ENCODE data around the gene MUTYH. TPM values are rescaled to one million over a fixed set of nuclear protein-coding genes. Genes with fewer than 3 reads are reported as not detected.

Gene MUTYH
- total RNA-seq, 2 donors from 2014 or later: 20.1 to 27.4 TPM

DNA sequence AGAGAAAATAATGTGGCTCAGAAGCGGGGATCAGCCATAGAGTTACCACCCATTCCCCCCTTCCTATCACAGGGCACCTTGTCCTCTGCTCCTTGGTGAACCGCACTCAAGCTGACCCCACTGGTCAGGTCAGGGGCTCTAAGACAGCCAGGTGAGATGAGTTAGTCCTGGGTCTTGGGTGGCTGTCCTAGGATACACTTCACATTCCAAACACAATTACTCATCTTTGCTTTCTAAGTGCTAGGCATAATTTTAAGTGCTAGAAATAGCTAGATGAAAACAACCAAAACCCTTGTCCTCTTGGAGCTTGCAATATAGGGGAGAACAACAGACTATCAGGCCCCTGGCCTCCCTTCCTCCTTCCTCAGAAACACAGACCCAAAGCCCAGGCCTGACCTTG, 7.8 kb upstream of the MUTYH start:
- Histone ChIP-seq H3K27ac (peak overlapping the region; percentile 59 to 65), H3K9me3 (no peaks in the 10 kb centered on the region), H3K4me3 (no peak overlapping the region), H3K36me3 (peaks cover 0 to 6% of the 10 kb centered on the region in 2 donors), H3K4me1 (replicated peaks) (peaks cover 3% of the 10 kb centered on the region), H3K27me3 (replicated peaks; ENCODE audit: insufficient read depth) (no peaks in the 10 kb centered on the region)
- TF ChIP-seq, protein P1, sequence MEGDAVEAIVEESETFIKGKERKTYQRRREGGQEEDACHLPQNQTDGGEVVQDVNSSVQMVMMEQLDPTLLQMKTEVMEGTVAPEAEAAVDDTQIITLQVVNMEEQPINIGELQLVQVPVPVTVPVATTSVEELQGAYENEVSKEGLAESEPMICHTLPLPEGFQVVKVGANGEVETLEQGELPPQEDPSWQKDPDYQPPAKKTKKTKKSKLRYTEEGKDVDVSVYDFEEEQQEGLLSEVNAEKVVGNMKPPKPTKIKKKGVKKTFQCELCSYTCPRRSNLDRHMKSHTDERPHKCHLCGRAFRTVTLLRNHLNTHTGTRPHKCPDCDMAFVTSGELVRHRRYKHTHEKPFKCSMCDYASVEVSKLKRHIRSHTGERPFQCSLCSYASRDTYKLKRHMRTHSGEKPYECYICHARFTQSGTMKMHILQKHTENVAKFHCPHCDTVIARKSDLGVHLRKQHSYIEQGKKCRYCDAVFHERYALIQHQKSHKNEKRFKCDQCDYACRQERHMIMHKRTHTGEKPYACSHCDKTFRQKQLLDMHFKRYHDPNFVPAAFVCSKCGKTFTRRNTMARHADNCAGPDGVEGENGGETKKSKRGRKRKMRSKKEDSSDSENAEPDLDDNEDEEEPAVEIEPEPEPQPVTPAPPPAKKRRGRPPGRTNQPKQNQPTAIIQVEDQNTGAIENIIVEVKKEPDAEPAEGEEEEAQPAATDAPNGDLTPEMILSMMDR (IDR thresholded peaks at IDR 0.05): no peak
- TF ChIP-seq POLR2AphosphoS5 (IDR thresholded peaks at IDR 0.05): no peak
- no peak for TF ChIP-seq POLR2A (IDR thresholded peaks at IDR 0.05)
- intact Hi-C loops (cut with DNase I): no loop called here
- 86% methylated on average over 2 of the region's 2 CpGs for WGBS
- DNase-seq (ENCODE audit: low spot score): no peak

GRCh38 chr1:45346473-45346872, 6.2 kb upstream of the MUTYH start:
- no peak for DNase-seq (ENCODE audit: low spot score)

DNA sequence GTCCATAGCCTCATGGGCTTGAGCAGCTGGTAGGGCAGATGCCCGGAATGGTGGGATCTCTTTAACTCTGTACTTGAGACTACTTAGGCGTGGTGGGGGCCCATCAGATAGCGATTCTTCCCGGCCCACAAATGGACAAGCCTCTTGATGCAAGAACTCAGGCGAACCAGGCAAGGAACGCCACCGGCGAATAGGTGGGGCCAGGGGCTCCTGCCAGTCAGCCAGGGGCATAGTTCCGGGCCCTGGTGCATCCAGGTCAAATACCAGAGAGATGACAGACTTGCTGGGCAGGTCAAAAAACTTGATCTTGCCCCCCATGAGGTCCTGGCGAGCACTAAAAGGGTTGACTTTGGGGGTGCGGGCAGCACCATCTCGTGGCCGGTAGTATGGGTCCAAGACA, 4.8 kb upstream of the MUTYH start:
- intact Hi-C loops (cut with DNase I): no loop called here

More at GRCh38 chr1:45346473-45346872, 6.2 kb upstream of the MUTYH start:
- WGBS: 81% methylated on average over 2 of the region's 2 CpGs
- intact Hi-C loops (cut with DNase I): no loop called here
- Histone ChIP-seq H3K27ac (no peak overlapping the region), H3K9me3 (no peaks in the 10 kb centered on the region), H3K4me3 (no peak overlapping the region), H3K27me3 (replicated peaks; ENCODE audit: insufficient read depth) (no peaks in the 10 kb centered on the region), H3K4me1 (replicated peaks) (peaks cover 3% of the 10 kb centered on the region), H3K36me3 (peaks cover 0 to 6% of the 10 kb centered on the region in 2 donors)
- TF ChIP-seq POLR2AphosphoS5 (IDR thresholded peaks at IDR 0.05): no peak
- TF ChIP-seq, protein P1 (IDR thresholded peaks at IDR 0.05): no peak
- no peak for TF ChIP-seq POLR2A (IDR thresholded peaks at IDR 0.05)

GRCh38 chr1:45344499-45344898, 4.3 kb upstream of the MUTYH start:
- H3K36me3 ChIP-seq: peaks cover 0 to 6% of the 10 kb centered on the region in 2 donors
- intact Hi-C loops (cut with DNase I): no loop called here
- WGBS: 88% methylated on average over 2 of the region's 2 CpGs
- TF ChIP-seq, protein P1 (IDR thresholded peaks at IDR 0.05): no peak
- no peak for TF ChIP-seq POLR2AphosphoS5 (IDR thresholded peaks at IDR 0.05)
- no peak for TF ChIP-seq POLR2A (IDR thresholded peaks at IDR 0.05)
- peaks cover 3% of the 10 kb centered on the region for H3K4me1 ChIP-seq (replicated peaks)
- no peaks in the 10 kb centered on the region for H3K9me3 ChIP-seq
- no peak overlapping the region for H3K4me3 ChIP-seq
- no peak for DNase-seq (ENCODE audit: low spot score)
- H3K27ac ChIP-seq: peak overlapping the region in 1 of 2 donors; percentile 39
- H3K27me3 ChIP-seq (replicated peaks; ENCODE audit: insufficient read depth): no peaks in the 10 kb centered on the region

More for the DNA sequence above, 4.8 kb upstream of the MUTYH start:
- TF ChIP-seq POLR2AphosphoS5 (IDR thresholded peaks at IDR 0.05): no peak
- TF ChIP-seq, protein P1 (IDR thresholded peaks at IDR 0.05): no peak
- TF ChIP-seq POLR2A (IDR thresholded peaks at IDR 0.05): no peak
- no peaks in the 10 kb centered on the region for H3K9me3 ChIP-seq
- H3K27me3 ChIP-seq (replicated peaks; ENCODE audit: insufficient read depth): no peaks in the 10 kb centered on the region
- peaks cover 0 to 6% of the 10 kb centered on the region in 2 donors for H3K36me3 ChIP-seq
- DNase-seq (ENCODE audit: low spot score): no peak
- H3K27ac ChIP-seq: peak overlapping the region in 1 of 2 donors; percentile 39
- WGBS: 93% methylated on average over 13 of the region's 13 CpGs
- no peak overlapping the region for H3K4me3 ChIP-seq
- peaks cover 3% of the 10 kb centered on the region for H3K4me1 ChIP-seq (replicated peaks)

GRCh38 chr1:45340816-45341466, 701 bp upstream of the MUTYH start:
- Histone ChIP-seq H3K4me3 (peak overlapping the region; percentile 82 to 84), H3K4me1 (replicated peaks) (peaks cover 3% of the 10 kb centered on the region), H3K27me3 (replicated peaks; ENCODE audit: insufficient read depth) (no peaks in the 10 kb centered on the region), H3K27ac (peak overlapping the region; percentile 93 to 97), H3K9me3 (no peaks in the 10 kb centered on the region), H3K36me3 (peaks cover 0 to 6% of the 10 kb centered on the region in 2 donors)
- 14% methylated on average over 6 of the region's 6 CpGs for WGBS
- no peak for TF ChIP-seq POLR2AphosphoS5 (IDR thresholded peaks at IDR 0.05)
- TF ChIP-seq, protein P1 (IDR thresholded peaks at IDR 0.05): no peak
- TF ChIP-seq POLR2A (IDR thresholded peaks at IDR 0.05): no peak
- no peak for DNase-seq (ENCODE audit: low spot score)
- intact Hi-C loops (cut with DNase I): no loop called here
